ENCODE measurements around the gene FIS1.
A peak's percentile ranks its signal among the peaks of the same experiment; 100 is the strongest.
"Not testable (repeated sequence)": the region's sequence is repeated elsewhere in the genome, so short reads cannot be mapped to it uniquely, and the experiment has no call there.

FIS1 gene

GRCh38 chr7:101210143-101210542, 34.7 kb downstream of the FIS1 start:
- no peaks in the 10 kb centered on the region for H3K27me3 Mint-ChIP-seq
- H3K4me3 Mint-ChIP-seq = no peak overlapping the region
- H3K36me3 Mint-ChIP-seq (ENCODE audit: low read depth) = peaks cover 64% of the 10 kb centered on the region
- no peak for DNase-seq
- no peak overlapping the region for H3K27ac Mint-ChIP-seq
- no peaks in the 10 kb centered on the region for H3K4me1 Mint-ChIP-seq (ENCODE audit: low read depth)
- no peaks in the 10 kb centered on the region for H3K9me3 Mint-ChIP-seq

GRCh38 chr7:101208794-101209193, 36.1 kb downstream of the FIS1 start:
- no peak overlapping the region for H3K27ac Mint-ChIP-seq
- H3K4me1 Mint-ChIP-seq (ENCODE audit: low read depth) = peaks cover 6% of the 10 kb centered on the region
- H3K27me3 Mint-ChIP-seq = peaks cover 3% of the 10 kb centered on the region
- H3K4me3 Mint-ChIP-seq = no peak overlapping the region
- peaks cover 51% of the 10 kb centered on the region for H3K36me3 Mint-ChIP-seq (ENCODE audit: low read depth)
- no peak for DNase-seq
- no peaks in the 10 kb centered on the region for H3K9me3 Mint-ChIP-seq

- Mint-ChIP-seq H3K4me3 (no peak overlapping the region), H3K27me3 (peaks cover 15% of the 10 kb centered on the region), H3K9me3 (no peaks in the 10 kb centered on the region), H3K36me3 (ENCODE audit: low read depth) (peaks cover 49% of the 10 kb centered on the region), H3K27ac (no peak overlapping the region), H3K4me1 (ENCODE audit: low read depth) (peaks cover 10% of the 10 kb centered on the region)
- DNase-seq = no peak
These were observed 37.4 kb downstream of the FIS1 start for GRCh38 chr7:101207459-101207858.

- H3K27me3 Mint-ChIP-seq = peaks cover 21% of the 10 kb centered on the region
- peaks cover 43% of the 10 kb centered on the region for H3K36me3 Mint-ChIP-seq (ENCODE audit: low read depth)
- no peak for DNase-seq
- H3K4me1 Mint-ChIP-seq (ENCODE audit: low read depth) = peaks cover 10% of the 10 kb centered on the region
- no peak overlapping the region for H3K4me3 Mint-ChIP-seq
- no peak overlapping the region for H3K27ac Mint-ChIP-seq
- no peaks in the 10 kb centered on the region for H3K9me3 Mint-ChIP-seq
These were observed 38.2 kb downstream of the FIS1 start for GRCh38 chr7:101206665-101207042.

- H3K9me3 Mint-ChIP-seq = no peaks in the 10 kb centered on the region
- peaks cover 41% of the 10 kb centered on the region for H3K36me3 Mint-ChIP-seq (ENCODE audit: low read depth)
- no peak overlapping the region for H3K27ac Mint-ChIP-seq
- H3K4me3 Mint-ChIP-seq = no peak overlapping the region
- no peak for DNase-seq
- H3K4me1 Mint-ChIP-seq (ENCODE audit: low read depth) = peaks cover 10% of the 10 kb centered on the region
- H3K27me3 Mint-ChIP-seq = peaks cover 27% of the 10 kb centered on the region
These were observed 38.8 kb downstream of the FIS1 start for GRCh38 chr7:101205901-101206664.

GRCh38 chr7:101203740-101204738, 40.8 kb downstream of the FIS1 start:
- H3K4me1 Mint-ChIP-seq (ENCODE audit: low read depth) = peaks cover 14% of the 10 kb centered on the region
- peaks cover 40% of the 10 kb centered on the region for H3K27me3 Mint-ChIP-seq
- not testable (repeated sequence) for H3K9me3 Mint-ChIP-seq
- H3K27ac Mint-ChIP-seq = peak overlapping the region; percentile 42
- peaks cover 25% of the 10 kb centered on the region for H3K36me3 Mint-ChIP-seq (ENCODE audit: low read depth)
- H3K4me3 Mint-ChIP-seq = peak overlapping the region; percentile 38
- DNase-seq = peak; percentile 44

- H3K9me3 Mint-ChIP-seq = no peaks in the 10 kb centered on the region
- H3K4me3 Mint-ChIP-seq = no peak overlapping the region
- no peak overlapping the region for H3K27ac Mint-ChIP-seq
- peaks cover 43% of the 10 kb centered on the region for H3K27me3 Mint-ChIP-seq
- no peak for DNase-seq
- H3K36me3 Mint-ChIP-seq (ENCODE audit: low read depth) = peaks cover 13% of the 10 kb centered on the region
- H3K4me1 Mint-ChIP-seq (ENCODE audit: low read depth) = peaks cover 14% of the 10 kb centered on the region
These were observed 42.3 kb downstream of the FIS1 start for GRCh38 chr7:101202603-101202918.

- Mint-ChIP-seq H3K4me3 (no peak overlapping the region), H3K36me3 (ENCODE audit: low read depth) (peaks cover 11% of the 10 kb centered on the region), H3K4me1 (ENCODE audit: low read depth) (peaks cover 14% of the 10 kb centered on the region), H3K9me3 (no peaks in the 10 kb centered on the region), H3K27ac (no peak overlapping the region), H3K27me3 (peaks cover 43% of the 10 kb centered on the region)
- no peak for DNase-seq
These were observed 42.9 kb downstream of the FIS1 start for GRCh38 chr7:101201695-101202602.

- Mint-ChIP-seq H3K4me3 (no peak within 1 kb of the TSS), H3K36me3 (ENCODE audit: low read depth) (peaks cover 3% of the 10 kb centered on the region), H3K4me1 (ENCODE audit: low read depth) (peaks cover 14% of the 10 kb centered on the region), H3K27me3 (peaks cover 43% of the 10 kb centered on the region), H3K27ac (no peak within 1 kb of the TSS), H3K9me3 (no peaks in the 10 kb centered on the region)
- DNase-seq = no peak
These were observed 43.9 kb downstream of the FIS1 start, which contains the start of gene MOGAT3 for GRCh38 chr7:101200862-101201599. Gene MOGAT3 (minus strand): TSS chr7:101201036. CDS start chr7:101200854, 182 bp downstream.

- H3K27me3 Mint-ChIP-seq = peaks cover 43% of the 10 kb centered on the region
- peaks cover 14% of the 10 kb centered on the region for H3K4me1 Mint-ChIP-seq (ENCODE audit: low read depth)
- no peaks in the 10 kb centered on the region for H3K9me3 Mint-ChIP-seq
- no peaks in the 10 kb centered on the region for H3K36me3 Mint-ChIP-seq (ENCODE audit: low read depth)
- DNase-seq = no peak
- H3K4me3 Mint-ChIP-seq = no peak overlapping the region
- H3K27ac Mint-ChIP-seq = no peak overlapping the region
These were observed 44.4 kb downstream of the FIS1 start for GRCh38 chr7:101200504-101200861.

- H3K4me1 Mint-ChIP-seq (ENCODE audit: low read depth) = peaks cover 14% of the 10 kb centered on the region
- H3K9me3 Mint-ChIP-seq; H3K4me3 Mint-ChIP-seq; H3K36me3 Mint-ChIP-seq (ENCODE audit: low read depth); H3K27ac Mint-ChIP-seq; DNase-seq: not testable (repeated sequence)
- peaks cover 43% of the 10 kb centered on the region for H3K27me3 Mint-ChIP-seq
These were observed 45.4 kb downstream of the FIS1 start for GRCh38 chr7:101199522-101199921.

GRCh38 chr7:101198476-101198875, 46.4 kb downstream of the FIS1 start:
- no peak overlapping the region for H3K4me3 Mint-ChIP-seq
- H3K27me3 Mint-ChIP-seq = peaks cover 37% of the 10 kb centered on the region
- no peak overlapping the region for H3K27ac Mint-ChIP-seq
- no peak for DNase-seq
- H3K9me3 Mint-ChIP-seq = no peaks in the 10 kb centered on the region
- peaks cover 7% of the 10 kb centered on the region for H3K4me1 Mint-ChIP-seq (ENCODE audit: low read depth)
- no peaks in the 10 kb centered on the region for H3K36me3 Mint-ChIP-seq (ENCODE audit: low read depth)

GRCh38 chr7:101197991-101198390, 46.9 kb downstream of the FIS1 start:
- Mint-ChIP-seq H3K27ac (no peak overlapping the region), H3K4me3 (no peak overlapping the region), H3K36me3 (ENCODE audit: low read depth) (no peaks in the 10 kb centered on the region), H3K27me3 (peaks cover 34% of the 10 kb centered on the region), H3K9me3 (no peaks in the 10 kb centered on the region), H3K4me1 (ENCODE audit: low read depth) (peaks cover 7% of the 10 kb centered on the region)
- DNase-seq = no peak

GRCh38 chr7:101195884-101196283, 49.0 kb downstream of the FIS1 start:
- H3K4me1 Mint-ChIP-seq (ENCODE audit: low read depth) = peaks cover 5% of the 10 kb centered on the region
- H3K36me3 Mint-ChIP-seq (ENCODE audit: low read depth) = no peaks in the 10 kb centered on the region
- H3K9me3 Mint-ChIP-seq = no peaks in the 10 kb centered on the region
- peaks cover 17% of the 10 kb centered on the region for H3K27me3 Mint-ChIP-seq
- DNase-seq = no peak
- no peak overlapping the region for H3K4me3 Mint-ChIP-seq
- no peak overlapping the region for H3K27ac Mint-ChIP-seq

All from activated T-cell treated with anti-CD3 and anti-CD28 coated beads, Interleukin-2, amount 50 U/mL, for 24 hours (primary cell).